Esophagus squamous epithelium (tissue), 5 donors: Measurements from ENCODE around the gene MAMDC4. TPM values are rescaled to one million over a fixed set of nuclear protein-coding genes. Genes with fewer than 3 reads are reported as not detected.

ENCODE experiments used
- DNase-seq: peaks from one replicate; lab custom pipeline; 2025; lab: John Stamatoyannopoulos, UW
- H3K27ac ChIP-seq, 4 donors: fragments of 200-600 bp; sonication (generic); one replicate each; pipeline ENCODE4 v1.5.1; 2016 to 2019; ENCODE audit warnings: mild to moderate bottlenecking in 1 of 4
- H3K27me3 ChIP-seq, 4 donors: fragments of 200-600 bp; sonication (generic); 1 replicate in 3 of 4; 2 replicates in 1 of 4; pipeline versions ENCODE4 v1.5.1 to v1.6.0; 2017 to 2021; ENCODE audit warnings: antibody characterized with exemption in 1 of 4
- H3K36me3 ChIP-seq, 3 donors: fragments of 200-600 bp; sonication (generic); one replicate each; pipeline ENCODE4 v1.5.1; 2016 to 2019
- H3K4me1 ChIP-seq, 3 donors: fragments of 200-600 bp; sonication (generic); one replicate each; pipeline ENCODE4 v1.5.1; 2017 to 2019
- H3K4me3 ChIP-seq, 4 donors: fragments of 200-600 bp; sonication (generic); 1 replicate in 3 of 4; 2 replicates in 1 of 4; pipeline ENCODE4 v1.5.1; 2016 to 2019; ENCODE audit warnings: mild to moderate bottlenecking in 2 of 4, moderate library complexity in 1 of 4
- H3K9me3 ChIP-seq, 3 donors: fragments of 200-600 bp; sonication (generic); one replicate each; pipeline ENCODE4 v1.5.1; 2016 to 2019
- CTCF ChIP-seq, 6 experiments: fragments of 450-650 bp in 4 of 6; fragments of 200-600 bp in 2 of 6; sonication (generic) in 2 of 6; IDR thresholded peaks; one replicate each; pipeline ENCODE4 v1.5.1; 2016 to 2019; ENCODE audit warnings: antibody characterized with exemption in 6 of 6, mild to moderate bottlenecking in 4 of 6, moderate library complexity in 4 of 6
- POLR2A ChIP-seq, 4 donors: fragments of 450-650 bp; IDR thresholded peaks; one replicate each; pipeline ENCODE4 v1.6.1; 2017; ENCODE audit warnings: antibody characterized with exemption in 4 of 4, mild to moderate bottlenecking in 4 of 4, moderate library complexity in 3 of 4
- WGBS, 2 donors: methylation state at CpG; one replicate each; pipeline ENCODE4 v1.1.5; 2018; 5-methylcytosine and 5-hydroxymethylcytosine counted together
- intact Hi-C: fragments of 100-400 bp; cut with DNase I; formaldehyde crosslinking; loops from one replicate; pipeline ENCODE4 v1.15.0; 2022
- total RNA-seq, 4 donors: library from RNA; depleted of rRNA; stranded (reverse); fragments of >200 nt; gene quantifications; one replicate each; pipeline ENCODE4 v1.1.0, GENCODE V29; 2016
- donor health status: DM: yes; HTN: yes; CAD: no.

MAMDC4 gene
- total RNA-seq, 4 donors from 2014 or later: 1.8 to 2.9 (median 2.7) TPM

DNA sequence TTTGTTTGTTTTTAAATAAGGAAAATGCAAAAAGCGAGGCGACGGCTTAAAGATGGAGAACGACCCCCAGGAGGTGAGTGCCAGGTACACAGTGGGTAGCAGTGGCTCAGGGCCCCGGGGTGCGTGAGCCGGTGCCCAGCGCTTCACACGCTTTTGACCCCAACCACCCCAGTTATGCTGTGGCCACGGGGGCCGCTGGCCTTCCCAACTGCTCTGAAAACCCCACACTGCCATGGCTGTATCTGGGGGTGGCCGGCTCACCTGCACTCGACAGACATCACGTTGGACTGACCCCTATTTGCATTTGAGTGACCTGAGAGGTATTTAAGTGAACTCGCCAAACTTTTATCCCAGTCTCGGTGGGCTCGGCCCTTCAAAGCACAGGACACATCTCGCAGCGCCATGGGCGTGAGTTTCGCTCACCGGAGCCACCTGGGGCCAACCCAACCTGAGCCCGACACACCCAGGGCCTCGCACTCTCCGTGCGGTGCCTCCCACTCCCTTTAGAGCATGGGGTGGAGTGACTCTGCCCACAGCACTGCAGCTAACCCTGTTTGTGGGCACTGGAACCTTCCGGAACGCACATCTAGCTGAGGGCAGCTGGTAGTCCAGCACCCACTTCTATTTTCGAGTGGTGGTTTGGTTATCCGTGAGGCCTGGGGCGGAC is 23.5 kb upstream of the MAMDC4 start:
- no peaks in the 10 kb centered on the region for H3K9me3 ChIP-seq
- TF ChIP-seq CTCF (IDR thresholded peaks at IDR 0.05) (no peak), POLR2A (IDR thresholded peaks at IDR 0.05) (no peak)
- peaks cover 26 to 100% (median 62%) of the 10 kb centered on the region in 3 donors for H3K36me3 ChIP-seq
- 93% methylated on average over 7 to 17 of the region's 31 CpGs for WGBS, 2 donors
- intact Hi-C loops: no loop called here
- DNase-seq: no peak
- H3K27ac ChIP-seq: no peak overlapping the region
- no peaks in the 10 kb centered on the region for H3K27me3 ChIP-seq
- H3K4me1 ChIP-seq: no peaks in the 10 kb centered on the region
- no peak overlapping the region for H3K4me3 ChIP-seq

- no peak for DNase-seq
- Histone ChIP-seq H3K9me3 (no peaks in the 10 kb centered on the region), H3K36me3 (peaks cover 26 to 100% (median 62%) of the 10 kb centered on the region in 3 donors), H3K27me3 (no peaks in the 10 kb centered on the region), H3K27ac (no peak overlapping the region), H3K4me1 (no peaks in the 10 kb centered on the region), H3K4me3 (no peak overlapping the region)
- TF ChIP-seq POLR2A (IDR thresholded peaks at IDR 0.05) (no peak), CTCF (IDR thresholded peaks at IDR 0.05) (no peak)
- intact Hi-C loops: no loop called here
- WGBS, 2 donors: 89% methylated on average over 12 of the region's 14 CpGs; no CpG with 5 or more reads in 1 of the 2 donors
Measured at GRCh38 chr9:136829412-136829811, 22.7 kb upstream of the MAMDC4 start.

DNA sequence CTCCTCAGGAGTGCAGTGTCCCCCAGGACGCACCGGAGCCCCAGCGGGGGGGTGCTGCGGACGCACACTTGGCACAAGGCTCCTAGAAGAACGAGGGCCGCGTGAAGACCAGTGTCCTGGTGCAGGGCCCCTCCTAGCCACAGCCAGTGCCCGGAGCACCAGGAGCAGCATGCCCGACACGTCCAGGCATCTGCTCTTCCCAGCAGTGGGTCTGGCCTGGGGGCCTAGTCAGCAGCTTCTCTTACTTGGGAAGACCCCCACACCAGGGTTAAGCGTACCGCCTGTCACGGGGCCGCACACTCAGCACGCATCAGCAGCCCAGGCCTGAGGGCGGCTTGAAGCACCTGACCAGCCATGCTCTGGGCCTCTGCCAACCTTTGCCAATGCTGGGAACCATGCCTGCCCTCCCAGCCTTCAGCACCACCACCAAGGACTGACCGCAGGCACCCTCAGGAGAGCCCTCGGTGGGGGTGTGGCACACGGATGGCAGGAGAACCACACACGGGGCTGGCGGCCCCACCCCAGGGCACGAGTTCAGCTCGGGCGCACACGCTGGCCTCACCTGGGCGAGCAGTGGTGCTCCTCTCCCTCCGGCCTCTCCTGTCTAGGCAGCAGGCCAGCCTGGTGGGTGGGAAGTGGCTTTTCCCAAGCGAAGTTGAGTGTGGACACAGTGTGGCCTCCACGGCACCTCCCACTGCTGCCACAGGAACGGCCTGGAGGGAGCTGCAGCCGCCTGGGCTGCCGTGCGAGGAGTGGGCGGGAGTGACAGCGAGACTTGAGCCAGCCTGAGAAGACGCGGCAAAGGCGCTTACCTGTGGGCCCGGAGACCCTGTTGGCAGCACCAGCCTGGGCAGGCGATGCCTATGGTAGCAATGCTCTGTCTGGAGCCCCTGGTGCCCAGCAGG is 21.9 kb upstream of the MAMDC4 start:
- 40 to 85% methylated on average over 1 to 4 of the region's 41 CpGs for WGBS, 2 donors
- no peak overlapping the region for H3K4me3 ChIP-seq
- H3K9me3 ChIP-seq: no peaks in the 10 kb centered on the region
- peaks cover 26 to 99% (median 54%) of the 10 kb centered on the region in 3 donors for H3K36me3 ChIP-seq
- no peaks in the 10 kb centered on the region for H3K27me3 ChIP-seq
- H3K27ac ChIP-seq: no peak overlapping the region
- intact Hi-C loops: no loop called here
- no peaks in the 10 kb centered on the region for H3K4me1 ChIP-seq
- no peak for TF ChIP-seq CTCF (IDR thresholded peaks at IDR 0.05)
- TF ChIP-seq POLR2A (IDR thresholded peaks at IDR 0.05): no peak
- DNase-seq: no peak

DNA sequence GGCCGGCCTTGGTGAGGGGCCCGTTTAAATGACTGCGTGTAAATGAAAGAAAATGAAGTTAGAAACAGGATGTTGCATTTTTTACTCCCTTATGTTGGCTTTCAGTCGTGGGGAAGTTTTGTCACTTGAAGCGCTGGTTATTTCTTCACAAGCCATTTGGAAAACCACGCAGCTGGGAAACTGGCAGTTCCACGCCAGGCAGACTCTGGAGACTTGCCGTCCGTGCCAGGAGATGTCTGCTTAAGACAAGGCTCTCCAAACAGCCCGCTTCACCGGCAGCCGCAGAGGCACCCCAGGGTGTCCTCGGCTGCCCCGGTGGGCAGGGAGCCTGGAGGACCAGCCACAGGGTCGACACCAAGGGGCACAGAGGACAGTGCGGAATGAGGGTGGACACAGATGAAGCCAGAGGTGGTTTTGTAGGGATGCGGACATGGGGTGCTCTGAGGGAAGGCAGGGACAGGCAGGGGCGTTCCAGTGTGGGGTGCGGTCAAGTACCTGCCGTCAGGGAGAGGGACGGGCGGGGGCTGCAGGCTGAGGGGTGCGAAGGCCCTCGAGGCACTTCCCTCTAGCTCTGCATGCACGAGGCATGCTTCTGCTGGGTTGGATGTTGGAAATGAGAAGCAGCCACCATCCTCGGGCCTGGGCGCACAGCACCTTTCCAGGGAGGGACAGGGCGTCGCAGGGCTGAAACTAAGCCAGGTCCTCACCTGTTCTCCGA is 21.0 kb upstream of the MAMDC4 start:
- Histone ChIP-seq H3K36me3 (peaks cover 31 to 99% (median 46%) of the 10 kb centered on the region in 3 donors), H3K4me1 (no peaks in the 10 kb centered on the region), H3K27me3 (no peaks in the 10 kb centered on the region), H3K9me3 (no peaks in the 10 kb centered on the region), H3K4me3 (no peak overlapping the region), H3K27ac (no peak overlapping the region)
- DNase-seq: no peak
- TF ChIP-seq POLR2A (IDR thresholded peaks at IDR 0.05) (no peak), CTCF (IDR thresholded peaks at IDR 0.05) (no peak)
- intact Hi-C loops: no loop called here
- WGBS, 2 donors: 88 to 89% methylated on average over 22 of the region's 30 CpGs
